ENCODE results near the gene MAP2K5.

Gene MAP2K5

GRCh38 chr15:67510597-67511190, 31.8 kb upstream of the MAP2K5 start:
- TF ChIP-seq OSR1 (CRISPR knock-in tag; IDR thresholded peaks at IDR 0.05) (no peak), SNAI2 (CRISPR knock-in tag; IDR thresholded peaks at IDR 0.05) (no peak), TSHZ2 (CRISPR knock-in tag; IDR thresholded peaks at IDR 0.05) (no peak), ZFP30 (CRISPR knock-in tag; IDR thresholded peaks at IDR 0.05) (no peak), ARNTL (CRISPR knock-in tag; IDR thresholded peaks at IDR 0.05; ENCODE audit: borderline replicate concordance, low read depth) (no peak), ZNF565 (CRISPR knock-in tag; conservative IDR thresholded peaks at IDR 0.05; ENCODE audit: low read depth) (no peak), POU6F1 (CRISPR knock-in tag; IDR thresholded peaks at IDR 0.05; ENCODE audit: borderline replicate concordance, low read depth) (no peak), BACH2 (CRISPR knock-in tag; IDR thresholded peaks at IDR 0.05; ENCODE audit: borderline replicate concordance) (no peak), TCF4 (CRISPR knock-in tag; IDR thresholded peaks at IDR 0.05; ENCODE audit: borderline replicate concordance) (no peak), PPARA (CRISPR knock-in tag; IDR thresholded peaks at IDR 0.05; ENCODE audit: borderline replicate concordance) (no peak), CREB5 (CRISPR knock-in tag; IDR thresholded peaks at IDR 0.05; ENCODE audit: low read depth) (no peak)
- peak; percentile 96 for ATAC-seq

- no peak for ATAC-seq
- TF ChIP-seq ARNTL (CRISPR knock-in tag; IDR thresholded peaks at IDR 0.05; ENCODE audit: borderline replicate concordance, low read depth) (no peak), OSR1 (CRISPR knock-in tag; IDR thresholded peaks at IDR 0.05) (no peak), ZC3H10 (CRISPR knock-in tag; IDR thresholded peaks at IDR 0.05) (no peak), ZFP30 (CRISPR knock-in tag; IDR thresholded peaks at IDR 0.05) (no peak), ZNF8 (CRISPR knock-in tag; IDR thresholded peaks at IDR 0.05) (no peak), PATZ1 (CRISPR knock-in tag; IDR thresholded peaks at IDR 0.05; ENCODE audit: borderline replicate concordance) (no peak), ISL1 (CRISPR knock-in tag; IDR thresholded peaks at IDR 0.05) (no peak)
These were observed 30.9 kb upstream of the MAP2K5 start for GRCh38 chr15:67511606-67512005.

- TF ChIP-seq CSRNP3 (CRISPR knock-in tag; IDR thresholded peaks at IDR 0.05) (no peak), ISL1 (CRISPR knock-in tag; IDR thresholded peaks at IDR 0.05) (no peak), CREB5 (CRISPR knock-in tag; IDR thresholded peaks at IDR 0.05; ENCODE audit: low read depth) (no peak), OSR1 (CRISPR knock-in tag; IDR thresholded peaks at IDR 0.05) (no peak), ZC3H10 (CRISPR knock-in tag; IDR thresholded peaks at IDR 0.05) (no peak), TCF4 (CRISPR knock-in tag; IDR thresholded peaks at IDR 0.05; ENCODE audit: borderline replicate concordance) (no peak), SNAI2 (CRISPR knock-in tag; IDR thresholded peaks at IDR 0.05) (no peak), ZFP3 (CRISPR knock-in tag; IDR thresholded peaks at IDR 0.05) (no peak), ZNF8 (CRISPR knock-in tag; IDR thresholded peaks at IDR 0.05) (no peak), POU6F1 (CRISPR knock-in tag; IDR thresholded peaks at IDR 0.05; ENCODE audit: borderline replicate concordance, low read depth) (no peak), CSDC2 (CRISPR knock-in tag; IDR thresholded peaks at IDR 0.05) (no peak), ZNF70 (CRISPR knock-in tag; IDR thresholded peaks at IDR 0.05) (no peak)
- no peak for ATAC-seq
These were observed 30.4 kb upstream of the MAP2K5 start for GRCh38 chr15:67512140-67512539.
